ENCODE measurements around the gene DPH3. TPM values are rescaled to one million over a fixed set of nuclear protein-coding genes. Genes with fewer than 3 reads are reported as not detected.

DPH3 gene
- total RNA-seq, 2 experiments from 2014 or later = 7.3 to 19.0 TPM

- Histone ChIP-seq H2AFZ (ENCODE audit: low read length) (no peak overlapping the region), H3K4me2 (ENCODE audit: low read length) (no peak overlapping the region), H3K79me2 (ENCODE audit: insufficient read depth, low read depth, low read length) (no peaks in the 10 kb centered on the region), H3K9me3 (ENCODE audit: low read length) (no peaks in the 10 kb centered on the region), H3K4me3 (ENCODE audit: low read depth, low read length, poor library complexity, severe bottlenecking) (no peak overlapping the region), H3K9me2 (ENCODE audit: insufficient read depth, low read length) (no peaks in the 10 kb centered on the region), H3K36me3 (ENCODE audit: insufficient read depth, low read length) (no peaks in the 10 kb centered on the region), H4K20me1 (ENCODE audit: insufficient read depth, low read length) (no peaks in the 10 kb centered on the region), H3K27ac (ENCODE audit: low read depth, low read length, poor library complexity, severe bottlenecking) (no peak overlapping the region), H3K4me1 (ENCODE audit: insufficient read depth, low read length, poor library complexity, severe bottlenecking) (no peaks in the 10 kb centered on the region)
- no peak for TF ChIP-seq CTCF (conservative IDR thresholded peaks at IDR 0.05; ENCODE audit: low read length)
- no peak for TF ChIP-seq EZH2phosphoT487 (IDR thresholded peaks at IDR 0.05; ENCODE audit: borderline replicate concordance, low read depth, low read length)
- DNase-seq (ENCODE audit: low spot score) = no peak
- BruUV-seq (replicated peaks) = no TSS peak
- intact Hi-C loops (cut with micrococcal nuclease; ENCODE audit: unreplicated experiment) = loop anchor here (10.0 kb wide), 1 partner anchor 1036 kb away; the partner anchor contains the start of gene CAPN7
- ChIA-PET CTCF (ENCODE audit: unreplicated experiment) (no interaction called here), POLR2A (interaction anchor here (1.2 kb wide), 1 partner anchor 93 kb away, joined by 3 read pairs; no protein-coding TSS in a partner anchor)
Measured at GRCh38 chr3:16241225-16241624, 23.5 kb downstream of the DPH3 start.

- Histone ChIP-seq H3K4me2 (ENCODE audit: low read length) (no peak overlapping the region), H3K27ac (ENCODE audit: low read depth, low read length, poor library complexity, severe bottlenecking) (no peak overlapping the region), H4K20me1 (ENCODE audit: insufficient read depth, low read length) (no peaks in the 10 kb centered on the region), H3K4me3 (ENCODE audit: low read depth, low read length, poor library complexity, severe bottlenecking) (no peak overlapping the region), H2AFZ (ENCODE audit: low read length) (no peak overlapping the region), H3K4me1 (ENCODE audit: insufficient read depth, low read length, poor library complexity, severe bottlenecking) (no peaks in the 10 kb centered on the region), H3K9me3 (ENCODE audit: low read length) (no peaks in the 10 kb centered on the region), H3K79me2 (ENCODE audit: insufficient read depth, low read depth, low read length) (no peaks in the 10 kb centered on the region), H3K36me3 (ENCODE audit: insufficient read depth, low read length) (no peaks in the 10 kb centered on the region), H3K9me2 (ENCODE audit: insufficient read depth, low read length) (no peaks in the 10 kb centered on the region)
- intact Hi-C loops (cut with micrococcal nuclease; ENCODE audit: unreplicated experiment) = loop anchor here (10.0 kb wide), 1 partner anchor 1036 kb away; the partner anchor contains the start of gene CAPN7
- no peak for TF ChIP-seq EZH2phosphoT487 (IDR thresholded peaks at IDR 0.05; ENCODE audit: borderline replicate concordance, low read depth, low read length)
- BruUV-seq (replicated peaks) = no TSS peak
- no peak for DNase-seq (ENCODE audit: low spot score)
- ChIA-PET POLR2A (no interaction called here), CTCF (ENCODE audit: unreplicated experiment) (no interaction called here)
Measured at GRCh38 chr3:16240229-16241023, 24.3 kb downstream of the DPH3 start.

GRCh38 chr3:16239780-16240179 lies 25.0 kb downstream of the DPH3 start:
- TF ChIP-seq EZH2phosphoT487 (IDR thresholded peaks at IDR 0.05; ENCODE audit: borderline replicate concordance, low read depth, low read length) (no peak), CTCF (conservative IDR thresholded peaks at IDR 0.05; ENCODE audit: low read length) (no peak)
- intact Hi-C loops (cut with micrococcal nuclease; ENCODE audit: unreplicated experiment) = loop anchor here (10.0 kb wide), 1 partner anchor 1035 kb away; the partner anchor contains the start of gene CAPN7
- Histone ChIP-seq H3K9me2 (ENCODE audit: insufficient read depth, low read length) (no peaks in the 10 kb centered on the region), H3K4me2 (ENCODE audit: low read length) (no peak overlapping the region), H3K4me3 (ENCODE audit: low read depth, low read length, poor library complexity, severe bottlenecking) (no peak overlapping the region), H3K4me1 (ENCODE audit: insufficient read depth, low read length, poor library complexity, severe bottlenecking) (no peaks in the 10 kb centered on the region), H3K36me3 (ENCODE audit: insufficient read depth, low read length) (no peaks in the 10 kb centered on the region), H3K27ac (ENCODE audit: low read depth, low read length, poor library complexity, severe bottlenecking) (no peak overlapping the region), H4K20me1 (ENCODE audit: insufficient read depth, low read length) (no peaks in the 10 kb centered on the region), H3K9me3 (ENCODE audit: low read length) (no peaks in the 10 kb centered on the region), H3K79me2 (ENCODE audit: insufficient read depth, low read depth, low read length) (no peaks in the 10 kb centered on the region), H2AFZ (ENCODE audit: low read length) (no peak overlapping the region)
- no TSS peak for BruUV-seq (replicated peaks)
- ChIA-PET POLR2A (no interaction called here), CTCF (ENCODE audit: unreplicated experiment) (no interaction called here)
- no peak for DNase-seq (ENCODE audit: low spot score)

All from OCI-LY7 (cell line).